ENCODE results near the gene SERPINE1.

Gene SERPINE1

DNA sequence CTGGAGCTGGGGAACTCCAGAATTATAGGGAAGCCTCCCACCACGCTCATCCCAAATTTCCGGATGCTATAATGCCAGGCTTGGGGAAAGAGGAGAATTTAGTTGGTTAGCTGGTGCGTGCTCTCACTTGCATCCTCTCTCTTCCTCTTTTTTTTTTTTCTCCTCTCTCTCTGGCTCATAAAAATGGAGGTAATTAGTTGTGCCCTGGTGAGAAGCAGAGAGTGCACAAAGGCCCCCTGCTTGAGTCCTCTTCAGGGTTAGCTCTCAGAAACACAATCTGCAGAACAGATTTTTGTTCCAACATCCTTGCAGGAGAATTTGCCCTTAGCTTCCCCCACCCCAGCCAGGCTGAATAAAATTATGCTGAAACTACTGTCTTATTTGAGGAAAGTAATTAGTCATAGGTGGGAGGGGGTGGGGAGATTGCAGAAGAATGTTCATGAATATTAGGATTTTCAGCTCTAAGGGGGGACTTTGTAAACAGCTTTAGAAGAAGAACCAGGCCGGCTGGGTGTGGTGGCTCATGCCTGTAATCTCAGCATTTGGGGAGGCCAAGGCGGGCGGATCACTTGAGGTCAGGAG, 7.6 kb downstream of the SERPINE1 start:
- no peak overlapping the region for H3K9ac ChIP-seq (ENCODE audit: low read length)
- no peak overlapping the region for H3K27ac ChIP-seq (ENCODE audit: low read depth, low read length)
- TF ChIP-seq, protein P1, sequence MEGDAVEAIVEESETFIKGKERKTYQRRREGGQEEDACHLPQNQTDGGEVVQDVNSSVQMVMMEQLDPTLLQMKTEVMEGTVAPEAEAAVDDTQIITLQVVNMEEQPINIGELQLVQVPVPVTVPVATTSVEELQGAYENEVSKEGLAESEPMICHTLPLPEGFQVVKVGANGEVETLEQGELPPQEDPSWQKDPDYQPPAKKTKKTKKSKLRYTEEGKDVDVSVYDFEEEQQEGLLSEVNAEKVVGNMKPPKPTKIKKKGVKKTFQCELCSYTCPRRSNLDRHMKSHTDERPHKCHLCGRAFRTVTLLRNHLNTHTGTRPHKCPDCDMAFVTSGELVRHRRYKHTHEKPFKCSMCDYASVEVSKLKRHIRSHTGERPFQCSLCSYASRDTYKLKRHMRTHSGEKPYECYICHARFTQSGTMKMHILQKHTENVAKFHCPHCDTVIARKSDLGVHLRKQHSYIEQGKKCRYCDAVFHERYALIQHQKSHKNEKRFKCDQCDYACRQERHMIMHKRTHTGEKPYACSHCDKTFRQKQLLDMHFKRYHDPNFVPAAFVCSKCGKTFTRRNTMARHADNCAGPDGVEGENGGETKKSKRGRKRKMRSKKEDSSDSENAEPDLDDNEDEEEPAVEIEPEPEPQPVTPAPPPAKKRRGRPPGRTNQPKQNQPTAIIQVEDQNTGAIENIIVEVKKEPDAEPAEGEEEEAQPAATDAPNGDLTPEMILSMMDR (IDR thresholded peaks at IDR 0.05; ENCODE audit: insufficient read depth, low read length, poor library complexity, severe bottlenecking), result no peak
- TF ChIP-seq EZH2phosphoT487 (conservative IDR thresholded peaks at IDR 0.05; ENCODE audit: low read length), result no peak

DNA sequence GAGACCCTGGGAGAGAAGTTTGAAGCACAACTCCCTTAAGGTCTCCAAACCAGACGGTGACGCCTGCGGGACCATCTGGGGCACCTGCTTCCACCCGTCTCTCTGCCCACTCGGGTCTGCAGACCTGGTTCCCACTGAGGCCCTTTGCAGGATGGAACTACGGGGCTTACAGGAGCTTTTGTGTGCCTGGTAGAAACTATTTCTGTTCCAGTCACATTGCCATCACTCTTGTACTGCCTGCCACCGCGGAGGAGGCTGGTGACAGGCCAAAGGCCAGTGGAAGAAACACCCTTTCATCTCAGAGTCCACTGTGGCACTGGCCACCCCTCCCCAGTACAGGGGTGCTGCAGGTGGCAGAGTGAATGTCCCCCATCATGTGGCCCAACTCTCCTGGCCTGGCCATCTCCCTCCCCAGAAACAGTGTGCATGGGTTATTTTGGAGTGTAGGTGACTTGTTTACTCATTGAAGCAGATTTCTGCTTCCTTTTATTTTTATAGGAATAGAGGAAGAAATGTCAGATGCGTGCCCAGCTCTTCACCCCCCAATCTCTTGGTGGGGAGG, 10.8 kb downstream of the SERPINE1 start:
- no peaks in the 10 kb centered on the region for H3K27me3 ChIP-seq (ENCODE audit: low read length)
- H3K79me2 ChIP-seq (ENCODE audit: insufficient read depth, low read length), result no peaks in the 10 kb centered on the region
- no peaks in the 10 kb centered on the region for H3F3A ChIP-seq (ENCODE audit: insufficient read depth)
- no peaks in the 10 kb centered on the region for H4K20me1 ChIP-seq (ENCODE audit: low read depth, low read length)
- H3K4me2 ChIP-seq (ENCODE audit: low read depth, low read length, poor library complexity, severe bottlenecking), result no peak overlapping the region
- no peak for TF ChIP-seq EZH2phosphoT487 (conservative IDR thresholded peaks at IDR 0.05; ENCODE audit: low read length)
- TF ChIP-seq, protein P1 (IDR thresholded peaks at IDR 0.05; ENCODE audit: insufficient read depth, low read length, poor library complexity, severe bottlenecking), result no peak
- no peak overlapping the region for H3K4me3 ChIP-seq (ENCODE audit: insufficient read depth, low read length, poor library complexity, severe bottlenecking)
- H3K9me2 ChIP-seq (replicated peaks; ENCODE audit: insufficient read depth, low read length), result no peaks in the 10 kb centered on the region
- no peaks in the 10 kb centered on the region for H3K9me3 ChIP-seq (ENCODE audit: insufficient read depth, low read length)
- H2AFZ ChIP-seq (ENCODE audit: low read depth, low read length, severe bottlenecking), result no peak overlapping the region
- H3K9ac ChIP-seq (ENCODE audit: low read length), result no peak overlapping the region
- no peak overlapping the region for H3K27ac ChIP-seq (ENCODE audit: low read depth, low read length)
- H3K36me3 ChIP-seq (ENCODE audit: low read length), result no peaks in the 10 kb centered on the region

More for the DNA sequence above, 7.6 kb downstream of the SERPINE1 start:
- Histone ChIP-seq H4K20me1 (ENCODE audit: low read depth, low read length) (no peaks in the 10 kb centered on the region), H2AFZ (ENCODE audit: low read depth, low read length, severe bottlenecking) (no peak overlapping the region), H3K4me3 (ENCODE audit: insufficient read depth, low read length, poor library complexity, severe bottlenecking) (no peak overlapping the region), H3F3A (ENCODE audit: insufficient read depth) (no peaks in the 10 kb centered on the region), H3K36me3 (ENCODE audit: low read length) (no peaks in the 10 kb centered on the region), H3K79me2 (ENCODE audit: insufficient read depth, low read length) (no peaks in the 10 kb centered on the region), H3K27me3 (ENCODE audit: low read length) (no peaks in the 10 kb centered on the region), H3K9me2 (replicated peaks; ENCODE audit: insufficient read depth, low read length) (no peaks in the 10 kb centered on the region), H3K9me3 (ENCODE audit: insufficient read depth, low read length) (no peaks in the 10 kb centered on the region), H3K4me2 (ENCODE audit: low read depth, low read length, poor library complexity, severe bottlenecking) (no peak overlapping the region)

DNA sequence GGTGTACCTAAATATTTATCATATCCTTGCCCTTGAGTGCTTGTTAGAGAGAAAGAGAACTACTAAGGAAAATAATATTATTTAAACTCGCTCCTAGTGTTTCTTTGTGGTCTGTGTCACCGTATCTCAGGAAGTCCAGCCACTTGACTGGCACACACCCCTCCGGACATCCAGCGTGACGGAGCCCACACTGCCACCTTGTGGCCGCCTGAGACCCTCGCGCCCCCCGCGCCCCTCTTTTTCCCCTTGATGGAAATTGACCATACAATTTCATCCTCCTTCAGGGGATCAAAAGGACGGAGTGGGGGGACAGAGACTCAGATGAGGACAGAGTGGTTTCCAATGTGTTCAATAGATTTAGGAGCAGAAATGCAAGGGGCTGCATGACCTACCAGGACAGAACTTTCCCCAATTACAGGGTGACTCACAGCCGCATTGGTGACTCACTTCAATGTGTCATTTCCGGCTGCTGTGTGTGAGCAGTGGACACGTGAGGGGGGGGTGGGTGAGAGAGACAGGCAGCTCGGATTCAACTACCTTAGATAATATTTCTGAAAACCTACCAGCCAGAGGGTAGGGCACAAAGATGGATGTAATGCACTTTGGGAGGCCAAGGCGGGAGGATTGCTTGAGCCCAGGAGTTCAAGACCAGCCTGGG, 11.4 kb downstream of the SERPINE1 start:
- Histone ChIP-seq H3K27me3 (ENCODE audit: low read length) (no peaks in the 10 kb centered on the region), H3F3A (ENCODE audit: insufficient read depth) (no peaks in the 10 kb centered on the region), H3K36me3 (ENCODE audit: low read length) (no peaks in the 10 kb centered on the region), H3K79me2 (ENCODE audit: insufficient read depth, low read length) (no peaks in the 10 kb centered on the region), H4K20me1 (ENCODE audit: low read depth, low read length) (no peaks in the 10 kb centered on the region), H2AFZ (ENCODE audit: low read depth, low read length, severe bottlenecking) (no peak overlapping the region), H3K9me3 (ENCODE audit: insufficient read depth, low read length) (no peaks in the 10 kb centered on the region), H3K4me2 (ENCODE audit: low read depth, low read length, poor library complexity, severe bottlenecking) (no peak overlapping the region), H3K9ac (ENCODE audit: low read length) (no peak overlapping the region), H3K9me2 (replicated peaks; ENCODE audit: insufficient read depth, low read length) (no peaks in the 10 kb centered on the region), H3K27ac (ENCODE audit: low read depth, low read length) (no peak overlapping the region), H3K4me3 (ENCODE audit: insufficient read depth, low read length, poor library complexity, severe bottlenecking) (no peak overlapping the region)
- TF ChIP-seq, protein P1 (IDR thresholded peaks at IDR 0.05; ENCODE audit: insufficient read depth, low read length, poor library complexity, severe bottlenecking), result peak; percentile 99
- TF ChIP-seq EZH2phosphoT487 (conservative IDR thresholded peaks at IDR 0.05; ENCODE audit: low read length), result no peak

Data from SU-DHL-6 (cell line).